ENCODE measurements around the gene MCTP2.

The MCTP2 gene

GRCh38 chr15:94443186-94443585 is 211.8 kb downstream of the MCTP2 start:
- DNase-seq, result no peak
- TF ChIP-seq POLR2A (IDR thresholded peaks at IDR 0.05; ENCODE audit: low read length) (no peak), GATA1 (IDR thresholded peaks at IDR 0.05; ENCODE audit: low read depth, low read length) (no peak)

DNA sequence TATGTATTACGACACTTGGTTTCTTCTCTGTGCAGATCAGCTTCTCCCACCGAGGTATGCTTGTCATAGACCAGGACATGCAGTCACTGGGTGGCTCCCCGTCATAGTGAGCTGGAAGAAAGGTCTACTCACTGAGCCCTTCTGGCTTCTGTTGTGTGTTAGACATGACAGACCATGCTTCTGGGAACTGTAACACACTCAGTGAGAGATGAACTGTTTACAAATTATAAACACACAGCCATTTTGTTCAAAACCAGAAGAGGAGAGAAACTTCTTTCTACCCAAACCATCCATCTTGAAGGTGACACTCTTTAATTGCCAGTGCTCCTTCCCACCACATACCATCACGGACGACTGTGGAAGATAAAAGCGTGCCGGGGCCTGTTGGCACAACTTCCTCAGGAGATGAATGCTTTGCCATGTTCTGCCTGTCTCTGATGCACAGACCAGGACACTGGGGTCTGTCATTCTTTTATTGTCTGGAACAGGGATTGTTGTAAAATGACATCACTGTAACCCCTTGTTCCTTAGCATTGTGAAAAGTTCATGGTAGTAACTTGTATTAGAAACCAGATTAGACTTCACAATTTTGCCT is 214.3 kb downstream of the MCTP2 start:
- TF ChIP-seq POLR2A (IDR thresholded peaks at IDR 0.05; ENCODE audit: low read length) (no peak), GATA1 (IDR thresholded peaks at IDR 0.05; ENCODE audit: low read depth, low read length) (no peak)
- DNase-seq, result no peak

DNA sequence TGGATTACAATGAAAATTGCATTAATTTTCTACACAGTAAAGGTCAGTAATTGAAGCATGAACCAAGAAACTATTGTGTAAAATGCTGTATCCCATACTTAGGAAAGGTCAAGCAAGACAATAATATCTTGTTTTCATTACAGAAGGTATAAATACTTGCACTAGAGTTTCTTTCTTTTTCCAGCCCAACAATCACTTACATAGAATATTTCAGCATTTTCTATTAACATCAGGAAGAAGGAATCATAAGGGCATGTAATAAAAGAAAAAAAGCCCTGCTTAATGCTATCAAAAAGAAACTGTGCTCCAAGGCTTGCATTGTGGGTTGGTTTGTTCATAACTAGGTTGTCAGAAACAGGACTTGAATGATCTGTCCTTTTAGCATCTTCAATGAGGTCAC is 215.1 kb downstream of the MCTP2 start:
- DNase-seq, result no peak
- TF ChIP-seq GATA1 (IDR thresholded peaks at IDR 0.05; ENCODE audit: low read depth, low read length) (no peak), POLR2A (IDR thresholded peaks at IDR 0.05; ENCODE audit: low read length) (no peak)

- TF ChIP-seq GATA1 (IDR thresholded peaks at IDR 0.05; ENCODE audit: low read depth, low read length) (no peak), POLR2A (IDR thresholded peaks at IDR 0.05; ENCODE audit: low read length) (no peak)
- no peak for DNase-seq
Observed at GRCh38 chr15:94451466-94451865, 220.1 kb downstream of the MCTP2 start.

- no peak for TF ChIP-seq GATA1 (IDR thresholded peaks at IDR 0.05; ENCODE audit: low read depth, low read length)
- no peak for TF ChIP-seq POLR2A (IDR thresholded peaks at IDR 0.05; ENCODE audit: low read length)
- no peak for DNase-seq
Observed at GRCh38 chr15:94453227-94453988, 222.0 kb downstream of the MCTP2 start.

DNA sequence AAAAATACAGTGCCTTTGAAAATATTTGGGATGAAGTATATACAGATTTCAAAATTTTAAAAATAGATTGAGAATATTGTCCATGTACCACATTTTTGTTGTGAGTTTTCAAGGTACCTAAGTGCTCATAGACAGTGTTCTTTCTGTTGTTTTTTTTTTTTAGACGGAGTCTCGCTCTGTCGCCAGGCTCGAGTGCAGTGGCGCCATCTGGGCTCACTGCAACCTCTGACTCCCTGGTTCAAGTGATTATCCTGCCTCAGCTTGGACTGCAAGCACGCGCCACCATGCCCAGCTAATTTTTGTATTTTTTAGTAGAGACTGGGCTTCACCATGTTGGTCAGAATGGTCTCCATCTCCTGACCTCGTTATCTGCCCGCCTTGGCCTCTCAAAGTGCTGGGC is 223.9 kb downstream of the MCTP2 start:
- DNase-seq, result no peak
- no peak for TF ChIP-seq POLR2A (IDR thresholded peaks at IDR 0.05; ENCODE audit: low read length)
- TF ChIP-seq GATA1 (IDR thresholded peaks at IDR 0.05; ENCODE audit: low read depth, low read length), result no peak

GRCh38 chr15:94456226-94456625 is 224.9 kb downstream of the MCTP2 start:
- DNase-seq, result no peak

GRCh38 chr15:94457661-94458060 is 226.3 kb downstream of the MCTP2 start:
- DNase-seq, result no peak
- no peak for TF ChIP-seq GATA1 (IDR thresholded peaks at IDR 0.05; ENCODE audit: low read depth, low read length)
- no peak for TF ChIP-seq POLR2A (IDR thresholded peaks at IDR 0.05; ENCODE audit: low read length)

More at GRCh38 chr15:94456226-94456625, 224.9 kb downstream of the MCTP2 start:
- TF ChIP-seq POLR2A (IDR thresholded peaks at IDR 0.05; ENCODE audit: low read length) (no peak), GATA1 (IDR thresholded peaks at IDR 0.05; ENCODE audit: low read depth, low read length) (no peak)

- TF ChIP-seq GATA1 (IDR thresholded peaks at IDR 0.05; ENCODE audit: low read depth, low read length) (no peak), POLR2A (IDR thresholded peaks at IDR 0.05; ENCODE audit: low read length) (no peak)
- DNase-seq, result no peak
Observed at GRCh38 chr15:94460624-94461023, 229.3 kb downstream of the MCTP2 start.

- no peak for DNase-seq
- TF ChIP-seq POLR2A (IDR thresholded peaks at IDR 0.05; ENCODE audit: low read length) (no peak), GATA1 (IDR thresholded peaks at IDR 0.05; ENCODE audit: low read depth, low read length) (no peak)
Observed at GRCh38 chr15:94467034-94467433, 235.7 kb downstream of the MCTP2 start.

GRCh38 chr15:94470492-94470891 is 239.1 kb downstream of the MCTP2 start:
- TF ChIP-seq GATA1 (IDR thresholded peaks at IDR 0.05; ENCODE audit: low read depth, low read length) (no peak), POLR2A (IDR thresholded peaks at IDR 0.05; ENCODE audit: low read length) (no peak)
- DNase-seq, result no peak

GRCh38 chr15:94476686-94477085 is 245.3 kb downstream of the MCTP2 start:
- TF ChIP-seq POLR2A (IDR thresholded peaks at IDR 0.05; ENCODE audit: low read length) (no peak), GATA1 (IDR thresholded peaks at IDR 0.05; ENCODE audit: low read depth, low read length) (no peak)
- DNase-seq, result no peak

DNA sequence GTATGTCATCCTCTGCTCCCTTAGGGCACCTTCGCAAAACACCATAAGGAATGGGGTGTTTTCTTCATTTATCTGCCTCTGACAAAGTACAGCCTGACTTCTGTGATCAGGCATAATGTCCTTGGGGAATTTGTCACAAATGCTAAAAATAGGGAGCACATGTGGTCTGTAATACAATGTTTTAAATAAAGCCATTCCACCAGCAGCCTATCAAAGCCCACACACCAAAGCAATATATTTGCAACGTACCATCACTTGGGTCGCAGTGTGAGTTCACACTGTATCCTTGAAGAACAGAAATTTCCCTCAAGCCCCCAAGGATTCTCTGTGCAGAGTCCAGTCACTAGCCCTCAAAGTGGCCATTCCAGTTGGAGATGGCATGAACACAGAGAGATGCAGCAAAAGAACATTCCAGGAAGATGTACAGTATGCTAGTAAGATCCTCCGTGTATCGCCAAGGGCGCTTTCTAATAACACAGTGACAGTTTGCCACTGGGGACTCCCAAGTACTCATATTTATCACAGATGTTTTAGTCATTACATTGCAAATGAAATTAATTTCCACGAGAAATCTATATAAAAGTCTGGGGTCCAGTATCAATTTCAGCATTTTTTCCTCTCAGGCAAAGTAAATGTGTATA is 246.7 kb downstream of the MCTP2 start:
- DNase-seq, result no peak
- no peak for TF ChIP-seq GATA1 (IDR thresholded peaks at IDR 0.05; ENCODE audit: low read depth, low read length)
- TF ChIP-seq POLR2A (IDR thresholded peaks at IDR 0.05; ENCODE audit: low read length), result no peak

GRCh38 chr15:94478763-94479162 is 247.4 kb downstream of the MCTP2 start:
- TF ChIP-seq POLR2A (IDR thresholded peaks at IDR 0.05; ENCODE audit: low read length) (no peak), GATA1 (IDR thresholded peaks at IDR 0.05; ENCODE audit: low read depth, low read length) (no peak)
- no peak for DNase-seq
